Vagina (tissue), 2 donors: ENCODE measurements around the gene CXorf66. TPM values are rescaled to one million over a fixed set of nuclear protein-coding genes. Genes with fewer than 3 reads are reported as not detected.

Experiments
- DNase-seq, 2 donors: peaks; one replicate each; pipeline ENCODE4 v3.0.0-alpha.2; 2017; ENCODE audit errors: extremely low spot score in 2 of 2
- H3K27ac ChIP-seq: fragments of 200-600 bp; sonication (generic); one replicate; pipeline ENCODE4 v1.5.1; 2019
- H3K27me3 ChIP-seq: fragments of 200-600 bp; sonication (generic); one replicate; pipeline ENCODE4 v1.5.1; 2019
- H3K36me3 ChIP-seq, 2 donors: fragments of 200-600 bp; sonication (generic); one replicate each; pipeline ENCODE4 v1.5.1; 2017 to 2019
- H3K4me1 ChIP-seq: fragments of 200-600 bp; sonication (generic); one replicate; pipeline ENCODE4 v1.5.1; 2019
- H3K4me3 ChIP-seq, 2 donors: fragments of 200-600 bp; sonication (generic); 1 replicate in 1 of 2; 2 replicates in 1 of 2; pipeline ENCODE4 v1.5.1; 2016 to 2019
- H3K9me3 ChIP-seq: fragments of 200-600 bp; sonication (generic); one replicate; pipeline ENCODE4 v1.5.1; 2019
- POLR2A ChIP-seq, 2 donors: fragments of 450-650 bp; IDR thresholded peaks; one replicate each; pipeline ENCODE4 v1.6.1; 2017; ENCODE audit warnings: antibody characterized with exemption in 2 of 2, mild to moderate bottlenecking in 2 of 2, moderate library complexity in 2 of 2
- POLR2AphosphoS5 ChIP-seq, 2 donors: sonication (generic); formaldehyde crosslinking; IDR thresholded peaks; one replicate each; pipeline ENCODE4 v1.9.0; 2017; ENCODE audit warnings: antibody characterized with exemption in 2 of 2, mild to moderate bottlenecking in 2 of 2, low read depth in 1 of 2; ENCODE audit not compliant: insufficient read depth in 1 of 2
- intact Hi-C: fragments of 100-400 bp; cut with DNase I; formaldehyde crosslinking; loops from one replicate; pipeline ENCODE4 v1.15.1; 2023
- total RNA-seq: library from RNA; depleted of rRNA; stranded (reverse); fragments of >200 nt; gene quantifications from one replicate; pipeline ENCODE4 v1.2.3, GENCODE V29; 2016
- TF ChIP-seq, protein P1 (sequence below), 3 experiments: fragments of 450-650 bp in 2 of 3; fragments of 200-600 bp in 1 of 3; sonication (generic) in 1 of 3; IDR thresholded peaks; one replicate each; pipeline ENCODE4 v1.5.1; 2017 to 2019; ENCODE audit warnings: antibody characterized with exemption in 3 of 3, mild to moderate bottlenecking in 2 of 3, moderate library complexity in 2 of 3

Gene CXorf66, protein sequence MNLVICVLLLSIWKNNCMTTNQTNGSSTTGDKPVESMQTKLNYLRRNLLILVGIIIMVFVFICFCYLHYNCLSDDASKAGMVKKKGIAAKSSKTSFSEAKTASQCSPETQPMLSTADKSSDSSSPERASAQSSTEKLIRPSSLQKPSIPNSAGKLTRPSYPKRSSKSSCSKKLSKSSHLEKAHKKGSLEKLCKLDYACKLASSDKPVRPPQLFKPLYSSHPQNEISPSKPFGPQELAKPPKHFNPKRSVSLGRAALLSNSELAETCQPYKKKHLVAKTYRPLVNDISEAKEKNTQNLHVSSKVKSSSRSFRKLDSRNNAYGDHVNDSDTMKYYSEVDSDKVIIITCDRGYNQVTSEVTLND
- not detected for total RNA-seq

DNA sequence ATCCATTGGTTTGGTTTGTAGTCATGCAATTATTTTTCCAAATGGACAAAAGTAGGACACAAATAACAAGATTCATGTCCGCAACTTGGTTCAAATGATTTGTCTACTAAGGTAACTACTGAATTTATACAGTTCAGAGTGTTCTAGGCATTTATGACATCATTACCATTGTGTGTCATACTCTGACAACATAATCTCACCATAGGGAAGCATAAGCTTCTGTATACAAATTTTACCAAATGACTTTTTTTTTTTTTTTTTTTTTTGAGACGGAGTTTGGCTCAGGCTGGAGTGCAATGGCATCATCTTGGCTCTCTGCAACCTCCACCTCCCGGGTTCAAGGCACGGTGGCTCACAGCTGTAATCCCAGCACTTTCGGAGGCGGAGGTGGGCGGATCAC, at the start of gene CXorf66:
CXorf66 (minus strand) TSS at position 101 of the 400 bp plus-strand sequence; CDS start at position 76, 25 bp downstream.
- TF ChIP-seq POLR2A (IDR thresholded peaks at IDR 0.05): no peak
- DNase-seq: no peak
- Histone ChIP-seq H3K36me3 (no peaks in the 10 kb centered on the region), H3K4me3 (no peak within 1 kb of the TSS), H3K27ac (no peak within 1 kb of the TSS), H3K27me3 (no peaks in the 10 kb centered on the region), H3K4me1 (no peaks in the 10 kb centered on the region), H3K9me3 (no peaks in the 10 kb centered on the region)
- intact Hi-C loops: no loop called here

DNA sequence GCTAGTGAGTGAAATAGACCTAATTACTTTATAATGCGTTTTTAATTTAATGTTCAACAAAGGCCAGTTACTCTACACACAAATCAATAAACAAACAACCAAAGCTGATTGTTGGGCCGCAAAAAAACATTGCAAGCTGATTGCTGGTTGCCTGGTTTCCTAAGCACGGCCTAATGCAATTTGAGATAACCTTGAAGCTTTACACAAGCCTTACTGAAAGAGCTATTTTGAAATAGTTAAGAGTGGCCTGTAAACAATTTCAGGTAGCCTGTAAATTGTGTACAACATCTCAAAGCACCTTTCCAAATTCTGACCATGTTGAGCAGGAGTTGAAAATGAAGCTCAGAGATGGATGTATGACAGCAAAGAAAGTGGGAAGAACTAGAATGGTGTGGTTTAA, 17.5 kb upstream of the CXorf66 start:
- no peaks in the 10 kb centered on the region for H3K27me3 ChIP-seq
- no peaks in the 10 kb centered on the region for H3K9me3 ChIP-seq
- H3K27ac ChIP-seq: no peak overlapping the region
- TF ChIP-seq, protein P1, sequence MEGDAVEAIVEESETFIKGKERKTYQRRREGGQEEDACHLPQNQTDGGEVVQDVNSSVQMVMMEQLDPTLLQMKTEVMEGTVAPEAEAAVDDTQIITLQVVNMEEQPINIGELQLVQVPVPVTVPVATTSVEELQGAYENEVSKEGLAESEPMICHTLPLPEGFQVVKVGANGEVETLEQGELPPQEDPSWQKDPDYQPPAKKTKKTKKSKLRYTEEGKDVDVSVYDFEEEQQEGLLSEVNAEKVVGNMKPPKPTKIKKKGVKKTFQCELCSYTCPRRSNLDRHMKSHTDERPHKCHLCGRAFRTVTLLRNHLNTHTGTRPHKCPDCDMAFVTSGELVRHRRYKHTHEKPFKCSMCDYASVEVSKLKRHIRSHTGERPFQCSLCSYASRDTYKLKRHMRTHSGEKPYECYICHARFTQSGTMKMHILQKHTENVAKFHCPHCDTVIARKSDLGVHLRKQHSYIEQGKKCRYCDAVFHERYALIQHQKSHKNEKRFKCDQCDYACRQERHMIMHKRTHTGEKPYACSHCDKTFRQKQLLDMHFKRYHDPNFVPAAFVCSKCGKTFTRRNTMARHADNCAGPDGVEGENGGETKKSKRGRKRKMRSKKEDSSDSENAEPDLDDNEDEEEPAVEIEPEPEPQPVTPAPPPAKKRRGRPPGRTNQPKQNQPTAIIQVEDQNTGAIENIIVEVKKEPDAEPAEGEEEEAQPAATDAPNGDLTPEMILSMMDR (IDR thresholded peaks at IDR 0.05): no peak
- TF ChIP-seq POLR2A (IDR thresholded peaks at IDR 0.05) (no peak), POLR2AphosphoS5 (IDR thresholded peaks at IDR 0.05; ENCODE audit: insufficient read depth in 1 of 2, low read depth in 1 of 2) (no peak)
- intact Hi-C loops: no loop called here
- H3K36me3 ChIP-seq: no peaks in the 10 kb centered on the region
- DNase-seq: no peak
- no peaks in the 10 kb centered on the region for H3K4me1 ChIP-seq
- H3K4me3 ChIP-seq: no peak overlapping the region

DNA sequence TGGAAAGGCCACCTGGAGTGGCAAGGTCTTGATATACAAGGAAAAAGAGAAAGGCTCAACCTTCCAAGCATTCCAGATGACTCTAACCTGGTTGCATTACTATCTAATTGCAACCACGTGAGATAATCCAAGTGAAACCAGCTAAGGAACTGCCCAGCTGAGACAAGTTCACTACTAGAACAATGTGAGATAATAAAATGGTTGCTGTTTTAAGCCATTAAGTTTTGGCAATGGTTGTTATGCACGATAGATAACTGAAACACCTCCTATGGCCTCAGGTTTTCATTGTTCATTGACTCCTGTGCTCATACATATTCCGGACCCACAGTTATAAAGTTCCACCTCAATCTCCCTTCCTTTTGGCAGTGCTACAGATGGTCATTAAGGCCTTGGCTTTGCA, 9.2 kb upstream of the CXorf66 start:
- no peak for DNase-seq
- H3K4me1 ChIP-seq: no peaks in the 10 kb centered on the region
- H3K27ac ChIP-seq: no peak overlapping the region
- H3K4me3 ChIP-seq: no peak overlapping the region
- intact Hi-C loops: no loop called here
- TF ChIP-seq POLR2AphosphoS5 (IDR thresholded peaks at IDR 0.05; ENCODE audit: insufficient read depth in 1 of 2, low read depth in 1 of 2) (no peak), POLR2A (IDR thresholded peaks at IDR 0.05) (no peak)
- TF ChIP-seq, protein P1 (IDR thresholded peaks at IDR 0.05): no peak
- H3K9me3 ChIP-seq: no peaks in the 10 kb centered on the region
- no peaks in the 10 kb centered on the region for H3K27me3 ChIP-seq
- H3K36me3 ChIP-seq: no peaks in the 10 kb centered on the region

DNA sequence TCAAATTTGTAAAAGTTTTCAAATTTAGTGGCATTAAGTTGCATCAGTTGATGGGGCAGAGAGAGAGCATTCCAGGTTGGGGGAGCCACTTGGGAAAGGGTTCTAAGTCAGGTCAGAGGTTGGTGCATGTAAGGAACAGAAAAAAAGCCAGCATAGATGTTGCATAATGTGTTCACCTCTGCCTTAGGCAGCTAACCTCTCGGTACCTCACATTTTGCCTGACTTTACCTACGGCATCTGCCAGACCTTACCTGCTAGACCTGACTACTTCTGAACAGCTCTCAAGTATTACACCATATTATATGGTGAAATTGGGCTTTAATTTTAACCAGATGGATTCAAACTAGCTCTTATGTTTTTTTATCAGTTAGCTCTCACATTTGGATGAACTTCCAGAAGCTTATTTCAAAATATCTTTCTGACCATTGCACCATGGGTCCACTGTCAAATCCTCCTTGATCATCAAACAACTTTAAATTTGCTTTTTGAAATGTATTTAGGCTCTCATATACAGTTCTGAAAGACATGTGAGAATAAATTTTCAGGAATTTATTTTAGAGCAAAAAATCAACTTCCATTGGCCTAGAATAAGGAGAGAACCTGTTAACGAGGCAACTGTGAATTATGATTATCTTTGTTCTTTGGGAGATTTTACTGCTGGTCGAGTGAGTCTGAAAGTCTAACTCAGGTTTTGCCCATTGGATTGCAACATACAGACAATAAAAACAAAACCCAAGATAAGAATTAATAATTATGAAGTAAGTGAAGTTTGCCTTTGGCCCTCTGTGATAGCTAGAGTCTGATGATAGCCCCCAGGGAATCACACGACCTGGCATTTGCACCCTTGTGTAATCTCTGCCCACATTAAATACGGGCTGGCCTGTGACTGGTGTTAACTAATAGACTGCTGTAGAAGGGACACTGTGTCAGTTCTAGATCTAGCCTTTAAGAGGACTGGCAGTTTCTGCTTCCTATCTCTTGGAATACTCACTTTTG, 7.6 kb upstream of the CXorf66 start:
- Histone ChIP-seq H3K9me3 (no peaks in the 10 kb centered on the region), H3K4me1 (no peaks in the 10 kb centered on the region), H3K27ac (no peak overlapping the region), H3K27me3 (no peaks in the 10 kb centered on the region), H3K36me3 (no peaks in the 10 kb centered on the region), H3K4me3 (no peak overlapping the region)
- intact Hi-C loops: no loop called here
- TF ChIP-seq POLR2AphosphoS5 (IDR thresholded peaks at IDR 0.05; ENCODE audit: insufficient read depth in 1 of 2, low read depth in 1 of 2): no peak
- TF ChIP-seq POLR2A (IDR thresholded peaks at IDR 0.05): no peak
- TF ChIP-seq, protein P1 (IDR thresholded peaks at IDR 0.05): no peak
- no peak for DNase-seq

DNA sequence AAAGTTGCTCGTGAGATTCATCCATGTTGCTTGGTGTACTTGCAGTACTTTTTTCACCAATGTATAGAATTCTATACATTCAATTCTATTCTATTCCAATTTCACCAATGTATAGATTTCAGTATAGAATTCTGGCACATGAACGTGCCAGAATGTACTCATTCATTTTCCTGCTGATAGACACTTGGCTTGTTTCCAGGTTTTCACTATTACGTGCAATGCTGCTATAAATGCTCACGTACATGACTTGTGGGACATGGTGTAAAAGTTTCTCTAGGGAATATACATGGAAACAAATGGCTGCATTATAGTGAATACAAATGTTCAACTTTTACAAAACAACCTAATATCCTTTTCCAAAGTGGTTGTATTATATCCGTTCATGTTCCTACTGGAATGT, 6.8 kb upstream of the CXorf66 start:
- H3K9me3 ChIP-seq: no peaks in the 10 kb centered on the region
- H3K4me3 ChIP-seq: no peak overlapping the region
- no peak overlapping the region for H3K27ac ChIP-seq
- H3K27me3 ChIP-seq: no peaks in the 10 kb centered on the region
- H3K4me1 ChIP-seq: no peaks in the 10 kb centered on the region
- TF ChIP-seq POLR2AphosphoS5 (IDR thresholded peaks at IDR 0.05; ENCODE audit: insufficient read depth in 1 of 2, low read depth in 1 of 2): no peak
- TF ChIP-seq, protein P1 (IDR thresholded peaks at IDR 0.05): no peak
- no peak for TF ChIP-seq POLR2A (IDR thresholded peaks at IDR 0.05)
- intact Hi-C loops: no loop called here
- H3K36me3 ChIP-seq: no peaks in the 10 kb centered on the region
- DNase-seq: no peak
